Type B pancreatic cell (in vitro differentiated cells): Measurements from ENCODE around the gene DCTN5. TPM values are rescaled to one million over a fixed set of nuclear protein-coding genes. Genes with fewer than 3 reads are reported as not detected.
A peak's percentile ranks its signal among the peaks of the same experiment; 100 is the strongest.
"Not testable (repeated sequence)": the region's sequence is repeated elsewhere in the genome, so short reads cannot be mapped to it uniquely, and the experiment has no call there.

Experiments used
- DNase-seq: peaks from one replicate; pipeline ENCODE4 v3.0.0; 2021; ENCODE audit warnings: mixed read lengths; ENCODE audit not compliant: unreplicated experiment; ENCODE audit errors: extremely low spot score
- H3K27ac Mint-ChIP-seq: 2 replicates; pipeline ENCODE4 v1.8.0; 2021; ENCODE audit warnings: mild to moderate bottlenecking, mixed read lengths
- H3K27me3 Mint-ChIP-seq: 2 replicates; pipeline ENCODE4 v1.8.0; 2021; ENCODE audit warnings: mixed read lengths
- H3K36me3 Mint-ChIP-seq: 2 replicates; pipeline ENCODE4 v1.8.0; 2021; ENCODE audit warnings: mixed read lengths
- H3K4me1 Mint-ChIP-seq: one replicate; pipeline ENCODE4 v1.8.0; 2021; ENCODE audit warnings: mixed read lengths; ENCODE audit not compliant: unreplicated experiment
- H3K4me3 Mint-ChIP-seq: 2 replicates; pipeline ENCODE4 v1.8.0; 2021; ENCODE audit warnings: mild to moderate bottlenecking, mixed read lengths
- H3K9me3 Mint-ChIP-seq: 2 replicates; pipeline ENCODE4 v1.8.0; 2021; ENCODE audit warnings: mixed read lengths
- total RNA-seq: library from RNA; stranded (reverse); gene quantifications from 2 replicates; pipeline ENCODE4 v1.2.1, GENCODE V29; 2021; ENCODE audit warnings: low replicate concordance
- TF ChIP-seq, protein P1 (sequence below): fragments of 200-600 bp; sonication (generic); conservative IDR thresholded peaks from 2 replicates; pipeline ENCODE4 v1.5.0; 2021; ENCODE audit warnings: antibody characterized with exemption, mild to moderate bottlenecking

DCTN5 gene
- total RNA-seq, 1 donor from 2014 or later, result 78.3 TPM

DNA sequence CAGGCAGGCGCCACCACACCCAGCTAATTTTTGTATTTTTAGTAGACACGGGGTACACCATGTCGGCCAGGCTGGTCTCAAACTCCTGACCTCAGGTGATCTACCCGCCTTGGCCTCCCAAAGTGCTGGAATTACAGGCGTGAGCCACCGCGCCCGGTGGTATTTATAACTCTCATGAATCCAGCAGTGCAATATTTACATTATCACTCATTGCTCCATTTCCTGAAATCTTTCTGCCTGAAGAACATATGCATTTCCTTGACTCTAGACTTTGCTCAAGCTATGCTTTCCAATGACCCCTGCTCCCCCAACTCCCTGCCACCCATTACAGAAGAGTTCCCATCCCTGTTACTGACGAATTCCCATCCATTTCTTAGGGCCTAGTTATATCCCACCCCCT, 25.5 kb upstream of the DCTN5 start:
- no peak for DNase-seq
- H3K27ac Mint-ChIP-seq, result no peak overlapping the region
- H3K4me3 Mint-ChIP-seq, result no peak overlapping the region
- no peaks in the 10 kb centered on the region for H3K27me3 Mint-ChIP-seq
- H3K36me3 Mint-ChIP-seq, result peaks cover 16% of the 10 kb centered on the region
- no peaks in the 10 kb centered on the region for H3K4me1 Mint-ChIP-seq
- H3K9me3 Mint-ChIP-seq, result no peaks in the 10 kb centered on the region
- TF ChIP-seq, protein P1, sequence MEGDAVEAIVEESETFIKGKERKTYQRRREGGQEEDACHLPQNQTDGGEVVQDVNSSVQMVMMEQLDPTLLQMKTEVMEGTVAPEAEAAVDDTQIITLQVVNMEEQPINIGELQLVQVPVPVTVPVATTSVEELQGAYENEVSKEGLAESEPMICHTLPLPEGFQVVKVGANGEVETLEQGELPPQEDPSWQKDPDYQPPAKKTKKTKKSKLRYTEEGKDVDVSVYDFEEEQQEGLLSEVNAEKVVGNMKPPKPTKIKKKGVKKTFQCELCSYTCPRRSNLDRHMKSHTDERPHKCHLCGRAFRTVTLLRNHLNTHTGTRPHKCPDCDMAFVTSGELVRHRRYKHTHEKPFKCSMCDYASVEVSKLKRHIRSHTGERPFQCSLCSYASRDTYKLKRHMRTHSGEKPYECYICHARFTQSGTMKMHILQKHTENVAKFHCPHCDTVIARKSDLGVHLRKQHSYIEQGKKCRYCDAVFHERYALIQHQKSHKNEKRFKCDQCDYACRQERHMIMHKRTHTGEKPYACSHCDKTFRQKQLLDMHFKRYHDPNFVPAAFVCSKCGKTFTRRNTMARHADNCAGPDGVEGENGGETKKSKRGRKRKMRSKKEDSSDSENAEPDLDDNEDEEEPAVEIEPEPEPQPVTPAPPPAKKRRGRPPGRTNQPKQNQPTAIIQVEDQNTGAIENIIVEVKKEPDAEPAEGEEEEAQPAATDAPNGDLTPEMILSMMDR, result no peak

DNA sequence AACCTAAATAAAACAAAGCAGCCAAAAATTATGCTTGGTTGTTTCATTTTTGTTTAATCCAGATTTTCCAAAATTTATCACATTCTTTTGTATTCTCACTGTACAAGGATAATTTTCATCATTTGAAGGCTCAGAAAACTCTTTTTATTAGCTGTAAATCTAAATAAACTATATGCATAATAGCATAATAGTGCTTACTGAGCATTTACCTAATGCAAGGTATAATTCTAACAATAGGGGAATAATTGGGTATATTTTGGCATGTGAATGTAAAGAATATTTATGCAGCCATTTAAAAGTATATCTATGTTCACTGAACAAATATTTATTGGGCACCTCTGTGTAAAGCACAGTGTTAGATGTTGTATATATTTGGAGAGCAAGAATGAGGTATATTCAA, 17.2 kb upstream of the DCTN5 start:
- TF ChIP-seq, protein P1, result no peak
- Mint-ChIP-seq H3K4me3 (no peak overlapping the region), H3K36me3 (peaks cover 19% of the 10 kb centered on the region), H3K4me1 (no peaks in the 10 kb centered on the region), H3K9me3 (no peaks in the 10 kb centered on the region), H3K27me3 (no peaks in the 10 kb centered on the region), H3K27ac (no peak overlapping the region)
- DNase-seq, result no peak

DNA sequence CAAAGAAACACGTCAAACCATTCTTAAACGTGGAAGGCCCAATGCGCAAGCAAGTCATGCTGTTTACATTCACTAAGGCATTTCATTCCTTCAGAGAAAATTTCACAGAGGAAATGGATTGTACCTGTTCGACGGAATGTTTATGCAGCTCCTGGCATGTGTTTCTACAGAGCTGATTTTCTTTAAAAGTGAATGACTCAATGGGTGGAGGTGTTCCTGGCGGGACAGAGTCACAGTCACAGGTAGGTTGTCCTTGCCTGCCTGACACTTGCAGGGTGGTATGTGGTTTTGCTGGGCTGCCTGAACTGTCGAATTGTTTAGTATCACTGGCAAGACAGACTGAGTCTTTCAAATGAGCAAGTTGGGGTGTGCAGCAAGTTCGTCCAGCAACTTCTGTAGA, 11.8 kb upstream of the DCTN5 start:
- H3K4me1 Mint-ChIP-seq, result no peaks in the 10 kb centered on the region
- H3K4me3 Mint-ChIP-seq, result no peak overlapping the region
- no peaks in the 10 kb centered on the region for H3K27me3 Mint-ChIP-seq
- TF ChIP-seq, protein P1, result no peak
- H3K9me3 Mint-ChIP-seq, result no peaks in the 10 kb centered on the region
- peaks cover 6% of the 10 kb centered on the region for H3K36me3 Mint-ChIP-seq
- peak overlapping the region; percentile 43 for H3K27ac Mint-ChIP-seq
- no peak for DNase-seq

DNA sequence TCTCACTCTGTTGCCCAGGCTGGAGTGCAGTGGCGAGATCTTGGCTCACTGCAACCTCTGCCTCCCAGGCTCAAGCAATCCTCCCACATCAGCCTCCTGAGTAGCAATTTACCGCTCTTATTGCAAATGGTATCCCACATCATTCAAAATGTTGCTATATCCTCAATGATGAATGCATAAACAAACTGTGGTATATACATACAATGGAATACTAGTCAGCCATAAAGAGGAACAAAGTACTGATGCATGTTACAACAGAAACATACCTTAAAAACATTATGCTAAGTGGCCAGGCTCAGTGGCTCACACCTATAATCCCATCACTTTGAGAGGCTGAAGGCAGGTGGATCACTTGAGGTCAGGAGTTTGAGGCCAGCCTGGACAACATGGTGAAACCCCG, 9.4 kb upstream of the DCTN5 start:
- H3K36me3 Mint-ChIP-seq, DNase-seq, H3K4me3 Mint-ChIP-seq, H3K27ac Mint-ChIP-seq, H3K27me3 Mint-ChIP-seq, H3K4me1 Mint-ChIP-seq, H3K9me3 Mint-ChIP-seq: not testable (repeated sequence)

DNA sequence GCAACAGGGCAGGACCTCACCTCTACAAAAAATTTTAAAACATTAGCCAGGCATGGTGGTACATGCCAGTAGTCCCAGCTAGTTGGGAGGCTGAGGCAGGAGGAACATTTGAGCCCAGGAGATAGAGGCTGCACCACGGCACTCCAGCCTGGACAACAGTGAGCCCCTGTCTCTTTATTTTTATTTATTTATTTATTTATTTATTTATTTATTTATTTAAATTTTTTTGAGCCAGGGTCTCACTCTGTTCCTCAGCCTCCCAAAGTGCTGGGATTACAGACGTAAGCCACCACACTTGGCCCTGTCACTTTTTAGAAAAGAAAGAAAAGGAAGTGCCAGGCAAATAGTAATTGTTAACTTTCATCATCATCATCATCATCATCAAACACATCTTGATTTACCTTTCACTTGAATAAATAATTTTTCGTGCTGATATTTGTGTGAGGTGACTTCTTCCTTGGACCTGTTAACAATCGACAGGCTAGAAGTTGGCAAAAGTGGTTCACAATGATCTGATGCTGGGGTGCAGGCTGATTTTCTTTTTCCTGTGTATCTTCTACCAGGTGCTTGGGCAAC, 6.7 kb upstream of the DCTN5 start:
- TF ChIP-seq, protein P1, result no peak
- Mint-ChIP-seq H3K4me3 (no peak overlapping the region), H3K36me3 (peaks cover 7% of the 10 kb centered on the region), H3K27ac (no peak overlapping the region), H3K9me3 (no peaks in the 10 kb centered on the region), H3K27me3 (no peaks in the 10 kb centered on the region), H3K4me1 (no peaks in the 10 kb centered on the region)
- DNase-seq, result no peak

DNA sequence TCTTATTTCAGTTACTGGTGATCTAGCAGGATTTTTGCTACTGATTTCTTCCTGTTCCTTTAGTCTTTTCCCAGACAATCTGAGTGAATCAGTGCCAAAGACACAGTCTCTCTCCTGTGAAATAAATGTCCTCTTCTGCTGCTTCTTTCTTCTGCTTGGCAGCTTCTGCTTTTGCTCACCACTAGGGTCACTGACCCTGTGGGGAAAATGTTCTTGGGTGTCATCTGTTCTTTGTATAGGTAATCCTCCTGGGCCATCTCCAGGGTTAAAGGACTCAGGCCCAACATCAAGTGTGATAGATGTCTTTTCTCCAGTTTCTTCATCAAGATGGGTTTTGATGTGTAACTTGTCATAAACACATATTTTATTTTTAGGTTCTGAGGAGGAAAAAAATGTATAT, 5.3 kb upstream of the DCTN5 start:
- peaks cover 4% of the 10 kb centered on the region for H3K36me3 Mint-ChIP-seq

More for the DNA sequence above, 5.3 kb upstream of the DCTN5 start:
- TF ChIP-seq, protein P1, result no peak
- Mint-ChIP-seq H3K4me3 (no peak overlapping the region), H3K4me1 (peaks cover 5% of the 10 kb centered on the region), H3K27ac (no peak overlapping the region), H3K9me3 (no peaks in the 10 kb centered on the region), H3K27me3 (no peaks in the 10 kb centered on the region)
- no peak for DNase-seq
